GM18511 (cell line): ENCODE data around the gene ARRDC4.
"Not testable (repeated sequence)": the region's sequence is repeated elsewhere in the genome, so short reads cannot be mapped to it uniquely, and the experiment has no call there.

Experiments used
- ATAC-seq: cut with Tn5 transposase; IDR thresholded peaks from one replicate; pipeline ENCODE4 v1.9.1; 2021; ENCODE audit warnings: mild to moderate bottlenecking, moderate library complexity; ENCODE audit not compliant: unreplicated experiment

ARRDC4 gene

GRCh38 chr15:97963779-97964178 lies 3.3 kb downstream of the ARRDC4 start:
- ATAC-seq: no peak

- no peak for ATAC-seq
These were observed 5.7 kb downstream of the ARRDC4 start for GRCh38 chr15:97966246-97966645.

GRCh38 chr15:97966924-97967620 lies 6.6 kb downstream of the ARRDC4 start:
- no peak for ATAC-seq

GRCh38 chr15:97967881-97968280 lies 7.4 kb downstream of the ARRDC4 start:
- ATAC-seq: no peak

GRCh38 chr15:97968380-97968779 lies 7.9 kb downstream of the ARRDC4 start:
- ATAC-seq: no peak

- no peak for ATAC-seq
These were observed 11.9 kb downstream of the ARRDC4 start for GRCh38 chr15:97972366-97972765.

GRCh38 chr15:97976129-97976528 lies 15.6 kb downstream of the ARRDC4 start:
- no peak for ATAC-seq

- no peak for ATAC-seq
These were observed 16.4 kb downstream of the ARRDC4 start for GRCh38 chr15:97976766-97977503.

- no peak for ATAC-seq
These were observed 17.2 kb downstream of the ARRDC4 start for GRCh38 chr15:97977734-97978133.

- no peak for ATAC-seq
These were observed 18.1 kb downstream of the ARRDC4 start for GRCh38 chr15:97978401-97979139.

GRCh38 chr15:97979140-97979520 lies 18.6 kb downstream of the ARRDC4 start:
- no peak for ATAC-seq

- no peak for ATAC-seq
These were observed 20.6 kb downstream of the ARRDC4 start for GRCh38 chr15:97981058-97981457.

GRCh38 chr15:97981758-97982157 lies 21.3 kb downstream of the ARRDC4 start:
- ATAC-seq: no peak

- no peak for ATAC-seq
These were observed 23.7 kb downstream of the ARRDC4 start for GRCh38 chr15:97984157-97984556.

- not testable (repeated sequence) for ATAC-seq
These were observed 25.5 kb downstream of the ARRDC4 start for GRCh38 chr15:97985979-97986378.

- ATAC-seq: no peak
These were observed 26.3 kb downstream of the ARRDC4 start for GRCh38 chr15:97986781-97987180.

- no peak for ATAC-seq
These were observed 28.8 kb downstream of the ARRDC4 start for GRCh38 chr15:97989299-97989698.

- ATAC-seq: no peak
These were observed 31.6 kb downstream of the ARRDC4 start for GRCh38 chr15:97991972-97992541.

GRCh38 chr15:97992823-97993222 lies 32.3 kb downstream of the ARRDC4 start:
- ATAC-seq: no peak

GRCh38 chr15:97993310-97993738 lies 32.8 kb downstream of the ARRDC4 start:
- no peak for ATAC-seq

GRCh38 chr15:97994236-97994635 lies 33.7 kb downstream of the ARRDC4 start:
- ATAC-seq: no peak
